Measurements from ENCODE around the gene ST7. TPM values are rescaled to one million over a fixed set of nuclear protein-coding genes. Genes with fewer than 3 reads are reported as not detected.

Gene ST7
- total RNA-seq, 4 donors from 2014 or later, result 23.7 to 29.5 (median 25.5) TPM

- DNase-seq (ENCODE audit: low spot score), result no peak
- ATAC-seq (ENCODE audit: low FRiP score), result no peak
- no peak for TF ChIP-seq CTCF (IDR thresholded peaks at IDR 0.05)
Measured at GRCh38 chr7:117139397-117139984, 186.2 kb downstream of the ST7 start.

DNA sequence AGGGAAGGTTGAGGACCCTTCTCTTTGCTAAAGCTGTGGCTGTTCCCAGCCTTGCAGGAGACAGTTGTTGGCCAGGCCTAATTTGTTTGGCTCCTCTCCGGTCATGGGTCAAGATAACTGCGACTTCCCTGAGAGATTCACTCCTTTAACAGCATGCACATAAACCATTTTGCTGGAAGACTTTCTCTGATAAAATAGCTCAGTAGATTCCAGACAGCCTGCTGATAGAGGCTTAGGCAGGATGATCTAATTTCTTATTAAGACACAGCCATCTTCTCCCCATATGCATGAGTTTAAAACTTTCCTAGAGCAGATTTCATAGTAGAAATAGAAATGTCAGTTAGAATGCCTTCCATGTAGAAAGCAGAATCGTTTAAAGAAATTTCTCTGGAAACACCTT lies 187.6 kb downstream of the ST7 start:
- ATAC-seq (ENCODE audit: low FRiP score), result no peak
- no peak for TF ChIP-seq CTCF (IDR thresholded peaks at IDR 0.05)
- DNase-seq (ENCODE audit: low spot score), result no peak

DNA sequence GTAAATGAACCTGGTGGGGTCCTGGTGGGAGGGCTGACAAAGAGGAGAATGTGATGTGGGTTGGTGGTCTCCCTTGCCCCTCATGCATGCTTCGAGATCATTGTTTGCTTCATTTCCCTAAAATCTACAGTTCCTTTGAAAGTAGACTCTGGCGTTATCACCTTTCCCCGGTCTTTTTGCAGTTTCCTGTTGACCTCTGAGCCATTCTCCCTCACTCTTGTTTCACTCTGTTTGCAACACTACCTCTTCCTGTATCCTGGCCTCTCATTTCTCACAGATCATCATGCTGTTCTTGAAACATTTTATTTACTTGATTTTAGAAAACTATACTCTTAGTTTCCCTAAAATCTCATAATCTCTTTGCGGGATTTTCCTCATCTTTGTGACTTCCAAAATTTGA lies 189.8 kb downstream of the ST7 start:
- DNase-seq (ENCODE audit: low spot score) (no peak), ATAC-seq (ENCODE audit: low FRiP score) (no peak)
- TF ChIP-seq CTCF (IDR thresholded peaks at IDR 0.05), result no peak

GRCh38 chr7:117143580-117143979 lies 190.3 kb downstream of the ST7 start:
- no peak for ATAC-seq (ENCODE audit: low FRiP score)
- no peak for DNase-seq (ENCODE audit: low spot score)
- no peak for TF ChIP-seq CTCF (IDR thresholded peaks at IDR 0.05)

GRCh38 chr7:117145333-117145732 lies 192.0 kb downstream of the ST7 start:
- TF ChIP-seq CTCF (IDR thresholded peaks at IDR 0.05), result no peak
- no peak for DNase-seq (ENCODE audit: low spot score)
- no peak for ATAC-seq (ENCODE audit: low FRiP score)

- no peak for ATAC-seq (ENCODE audit: low FRiP score)
- TF ChIP-seq CTCF (IDR thresholded peaks at IDR 0.05), result no peak
- no peak for DNase-seq (ENCODE audit: low spot score)
Measured at GRCh38 chr7:117146059-117146458, 192.8 kb downstream of the ST7 start.

- ATAC-seq (ENCODE audit: low FRiP score) (no peak), DNase-seq (ENCODE audit: low spot score) (no peak)
- TF ChIP-seq CTCF (IDR thresholded peaks at IDR 0.05), result no peak
Measured at GRCh38 chr7:117146511-117146910, 193.2 kb downstream of the ST7 start.

All from omental fat pad (tissue), 4 donors.